ENCODE results near the gene SLC27A1.

The SLC27A1 gene

DNA sequence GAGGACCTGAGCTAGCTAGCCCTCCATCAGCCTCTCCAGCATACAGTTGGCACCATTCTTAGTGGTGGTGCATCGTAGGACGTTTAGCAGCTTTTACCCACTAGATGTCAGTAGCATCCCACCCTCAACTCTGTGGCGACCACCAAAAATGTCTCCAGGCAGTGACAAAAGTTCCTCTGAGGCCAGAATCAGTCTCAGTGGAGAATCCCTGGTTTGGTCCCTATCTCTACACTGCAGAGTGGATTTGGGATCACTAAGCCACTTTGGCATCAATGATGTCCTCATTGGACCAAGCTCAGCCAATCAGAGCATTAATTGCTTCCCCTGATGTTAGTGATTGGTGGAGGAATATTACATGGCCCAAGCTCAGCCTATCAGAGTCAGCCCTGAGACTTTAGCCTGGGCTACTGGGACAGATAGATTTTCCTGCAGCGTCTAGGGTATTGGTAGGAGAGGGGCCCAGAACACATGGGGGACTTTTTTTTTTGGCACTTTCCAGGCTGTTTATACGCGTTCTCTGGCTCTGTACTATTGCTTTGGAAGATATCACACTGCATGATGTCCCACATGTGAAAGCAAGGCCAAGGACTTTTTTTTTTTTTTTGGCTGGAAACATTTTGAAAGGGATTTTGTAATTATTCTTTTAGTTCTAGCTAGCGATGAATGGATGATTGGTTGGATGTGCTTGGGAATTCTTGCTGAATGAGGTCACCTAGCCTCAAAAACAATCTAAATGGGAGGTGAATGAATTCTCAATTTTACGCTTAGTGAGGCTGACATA is 28.9 kb upstream of the SLC27A1 start (continued):
- TF ChIP-seq ZNF530 (tag by site-specific recombination; IDR thresholded peaks at IDR 0.05; ENCODE audit: low read depth) (no peak), ZNF19 (tag by site-specific recombination; IDR thresholded peaks at IDR 0.05; ENCODE audit: low read depth) (no peak), SP2 (tag by site-specific recombination; IDR thresholded peaks at IDR 0.05) (peak; percentile 48), ZNF404 (tag by site-specific recombination; IDR thresholded peaks at IDR 0.05) (no peak), ZNF416 (tag by site-specific recombination; IDR thresholded peaks at IDR 0.05) (no peak), ZBTB7A (tag by site-specific recombination; IDR thresholded peaks at IDR 0.05; ENCODE audit: low read depth) (no peak), ZNF391 (tag by site-specific recombination; IDR thresholded peaks at IDR 0.05; ENCODE audit: borderline replicate concordance, low read depth) (no peak), ZNF324 (tag by site-specific recombination; IDR thresholded peaks at IDR 0.05) (no peak), ZNF354C (tag by site-specific recombination; IDR thresholded peaks at IDR 0.05; ENCODE audit: borderline replicate concordance, low read depth) (no peak), ZFP41 (tag by site-specific recombination; IDR thresholded peaks at IDR 0.05; ENCODE audit: borderline replicate concordance) (no peak), ZNF211 (tag by site-specific recombination; IDR thresholded peaks at IDR 0.05; ENCODE audit: low read depth) (no peak), ZNF664 (tag by site-specific recombination; IDR thresholded peaks at IDR 0.05) (no peak), GLI4 (tag by site-specific recombination; IDR thresholded peaks at IDR 0.05) (no peak), ZNF23 (tag by site-specific recombination; IDR thresholded peaks at IDR 0.05; ENCODE audit: borderline replicate concordance) (no peak), ZSCAN23 (tag by site-specific recombination; IDR thresholded peaks at IDR 0.05) (no peak), ZNF223 (tag by site-specific recombination; IDR thresholded peaks at IDR 0.05) (no peak), ZNF777 (tag by site-specific recombination; IDR thresholded peaks at IDR 0.05; ENCODE audit: borderline replicate concordance) (no peak), ZNF335 (tag by site-specific recombination; conservative IDR thresholded peaks at IDR 0.05) (no peak), ZNF202 (tag by site-specific recombination; IDR thresholded peaks at IDR 0.05; ENCODE audit: borderline replicate concordance) (no peak), ZNF843 (tag by site-specific recombination; IDR thresholded peaks at IDR 0.05) (no peak), ZNF248 (tag by site-specific recombination; IDR thresholded peaks at IDR 0.05) (no peak), ZNF138 (tag by site-specific recombination; IDR thresholded peaks at IDR 0.05; ENCODE audit: borderline replicate concordance) (no peak), ZNF596 (tag by site-specific recombination; IDR thresholded peaks at IDR 0.05) (no peak), ZNF792 (tag by site-specific recombination; IDR thresholded peaks at IDR 0.05) (peak; percentile 93), ZNF629 (tag by site-specific recombination; IDR thresholded peaks at IDR 0.05) (0 out of 2 replicates have a peak, but pooled peaks have one; percentile 7), ZNF221 (tag by site-specific recombination; IDR thresholded peaks at IDR 0.05; ENCODE audit: borderline replicate concordance) (no peak)
- TF ChIP-seq, protein P1, sequence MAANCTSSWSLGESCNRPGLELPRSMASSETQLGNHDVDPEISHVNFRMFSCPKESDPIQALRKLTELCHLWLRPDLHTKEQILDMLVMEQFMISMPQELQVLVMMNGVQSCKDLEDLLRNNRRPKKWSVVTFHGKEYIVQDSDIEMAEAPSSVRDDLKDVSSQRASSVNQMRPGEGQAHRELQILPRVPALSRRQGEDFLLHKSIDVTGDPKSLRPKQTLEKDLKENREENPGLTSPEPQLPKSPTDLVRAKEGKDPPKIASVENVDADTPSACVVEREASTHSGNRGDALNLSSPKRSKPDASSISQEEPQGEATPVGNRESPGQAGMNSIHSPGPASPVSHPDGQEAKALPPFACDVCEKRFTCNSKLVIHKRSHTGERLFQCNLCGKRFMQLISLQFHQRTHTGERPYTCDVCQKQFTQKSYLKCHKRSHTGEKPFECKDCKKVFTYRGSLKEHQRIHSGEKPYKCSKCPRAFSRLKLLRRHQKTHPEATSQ (tag by site-specific recombination; IDR thresholded peaks at IDR 0.05) = no peak
- TF ChIP-seq, protein P2, sequence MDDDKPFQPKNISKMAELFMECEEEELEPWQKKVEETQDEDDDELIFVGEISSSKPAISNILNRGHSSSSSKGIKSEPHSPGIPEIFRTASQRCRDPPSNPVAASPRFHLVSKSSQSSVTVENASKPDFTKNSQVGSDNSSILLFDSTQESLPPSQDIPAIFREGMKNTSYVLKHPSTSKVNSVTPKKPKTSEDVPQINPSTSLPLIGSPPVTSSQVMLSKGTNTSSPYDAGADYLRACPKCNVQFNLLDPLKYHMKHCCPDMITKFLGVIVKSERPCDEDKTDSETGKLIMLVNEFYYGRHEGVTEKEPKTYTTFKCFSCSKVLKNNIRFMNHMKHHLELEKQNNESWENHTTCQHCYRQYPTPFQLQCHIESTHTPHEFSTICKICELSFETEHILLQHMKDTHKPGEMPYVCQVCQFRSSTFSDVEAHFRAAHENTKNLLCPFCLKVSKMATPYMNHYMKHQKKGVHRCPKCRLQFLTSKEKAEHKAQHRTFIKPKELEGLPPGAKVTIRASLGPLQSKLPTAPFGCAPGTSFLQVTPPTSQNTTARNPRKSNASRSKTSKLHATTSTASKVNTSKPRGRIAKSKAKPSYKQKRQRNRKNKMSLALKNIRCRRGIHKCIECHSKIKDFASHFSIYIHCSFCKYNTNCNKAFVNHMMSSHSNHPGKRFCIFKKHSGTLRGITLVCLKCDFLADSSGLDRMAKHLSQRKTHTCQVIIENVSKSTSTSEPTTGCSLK (tag by site-specific recombination; IDR thresholded peaks at IDR 0.05) = no peak
- TF ChIP-seq, protein P3, sequence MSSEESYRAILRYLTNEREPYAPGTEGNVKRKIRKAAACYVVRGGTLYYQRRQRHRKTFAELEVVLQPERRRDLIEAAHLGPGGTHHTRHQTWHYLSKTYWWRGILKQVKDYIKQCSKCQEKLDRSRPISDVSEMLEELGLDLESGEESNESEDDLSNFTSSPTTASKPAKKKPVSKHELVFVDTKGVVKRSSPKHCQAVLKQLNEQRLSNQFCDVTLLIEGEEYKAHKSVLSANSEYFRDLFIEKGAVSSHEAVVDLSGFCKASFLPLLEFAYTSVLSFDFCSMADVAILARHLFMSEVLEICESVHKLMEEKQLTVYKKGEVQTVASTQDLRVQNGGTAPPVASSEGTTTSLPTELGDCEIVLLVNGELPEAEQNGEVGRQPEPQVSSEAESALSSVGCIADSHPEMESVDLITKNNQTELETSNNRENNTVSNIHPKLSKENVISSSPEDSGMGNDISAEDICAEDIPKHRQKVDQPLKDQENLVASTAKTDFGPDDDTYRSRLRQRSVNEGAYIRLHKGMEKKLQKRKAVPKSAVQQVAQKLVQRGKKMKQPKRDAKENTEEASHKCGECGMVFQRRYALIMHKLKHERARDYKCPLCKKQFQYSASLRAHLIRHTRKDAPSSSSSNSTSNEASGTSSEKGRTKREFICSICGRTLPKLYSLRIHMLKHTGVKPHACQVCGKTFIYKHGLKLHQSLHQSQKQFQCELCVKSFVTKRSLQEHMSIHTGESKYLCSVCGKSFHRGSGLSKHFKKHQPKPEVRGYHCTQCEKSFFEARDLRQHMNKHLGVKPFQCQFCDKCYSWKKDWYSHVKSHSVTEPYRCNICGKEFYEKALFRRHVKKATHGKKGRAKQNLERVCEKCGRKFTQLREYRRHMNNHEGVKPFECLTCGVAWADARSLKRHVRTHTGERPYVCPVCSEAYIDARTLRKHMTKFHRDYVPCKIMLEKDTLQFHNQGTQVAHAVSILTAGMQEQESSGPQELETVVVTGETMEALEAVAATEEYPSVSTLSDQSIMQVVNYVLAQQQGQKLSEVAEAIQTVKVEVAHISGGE (tag by site-specific recombination; conservative IDR thresholded peaks at IDR 0.05; ENCODE audit: low read depth) = no peak
- TF ChIP-seq, protein P4, sequence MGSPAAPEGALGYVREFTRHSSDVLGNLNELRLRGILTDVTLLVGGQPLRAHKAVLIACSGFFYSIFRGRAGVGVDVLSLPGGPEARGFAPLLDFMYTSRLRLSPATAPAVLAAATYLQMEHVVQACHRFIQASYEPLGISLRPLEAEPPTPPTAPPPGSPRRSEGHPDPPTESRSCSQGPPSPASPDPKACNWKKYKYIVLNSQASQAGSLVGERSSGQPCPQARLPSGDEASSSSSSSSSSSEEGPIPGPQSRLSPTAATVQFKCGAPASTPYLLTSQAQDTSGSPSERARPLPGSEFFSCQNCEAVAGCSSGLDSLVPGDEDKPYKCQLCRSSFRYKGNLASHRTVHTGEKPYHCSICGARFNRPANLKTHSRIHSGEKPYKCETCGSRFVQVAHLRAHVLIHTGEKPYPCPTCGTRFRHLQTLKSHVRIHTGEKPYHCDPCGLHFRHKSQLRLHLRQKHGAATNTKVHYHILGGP (tag by site-specific recombination; IDR thresholded peaks at IDR 0.05) = no peak
- TF ChIP-seq, protein P5, sequence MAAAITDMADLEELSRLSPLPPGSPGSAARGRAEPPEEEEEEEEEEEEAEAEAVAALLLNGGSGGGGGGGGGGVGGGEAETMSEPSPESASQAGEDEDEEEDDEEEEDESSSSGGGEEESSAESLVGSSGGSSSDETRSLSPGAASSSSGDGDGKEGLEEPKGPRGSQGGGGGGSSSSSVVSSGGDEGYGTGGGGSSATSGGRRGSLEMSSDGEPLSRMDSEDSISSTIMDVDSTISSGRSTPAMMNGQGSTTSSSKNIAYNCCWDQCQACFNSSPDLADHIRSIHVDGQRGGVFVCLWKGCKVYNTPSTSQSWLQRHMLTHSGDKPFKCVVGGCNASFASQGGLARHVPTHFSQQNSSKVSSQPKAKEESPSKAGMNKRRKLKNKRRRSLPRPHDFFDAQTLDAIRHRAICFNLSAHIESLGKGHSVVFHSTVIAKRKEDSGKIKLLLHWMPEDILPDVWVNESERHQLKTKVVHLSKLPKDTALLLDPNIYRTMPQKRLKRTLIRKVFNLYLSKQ (tag by site-specific recombination; IDR thresholded peaks at IDR 0.05; ENCODE audit: borderline replicate concordance) = no peak
